ENCODE results near the gene TUBA1B. TPM values are rescaled to one million over a fixed set of nuclear protein-coding genes. Genes with fewer than 3 reads are reported as not detected.

The TUBA1B gene
- total and polyA plus RNA-seq, 2 of the 13 experiments (the other 11 are each of a cell fraction or from before 2014, with no cell fraction given) = 1,275 to 1,353 TPM

GRCh38 chr12:49130151-49131050 lies 794 bp downstream of the TUBA1B start (continued):
- TF ChIP-seq ZBTB25 (CRISPR knock-in tag; IDR thresholded peaks at IDR 0.05) = no peak; the same call in 1 of the 2 replicates
- TF ChIP-seq ZNF205 (CRISPR knock-in tag; IDR thresholded peaks at IDR 0.05) = peak; percentile 18; the same call in 1 of the 2 replicates
- 0 out of 2 replicates have a peak, but pooled peaks have one; percentile 52 for TF ChIP-seq CBFB (CRISPR knock-in tag; IDR thresholded peaks at IDR 0.05)
- peak; percentile 8; the same call in 1 of the 2 replicates for TF ChIP-seq MLXIP (CRISPR knock-in tag; IDR thresholded peaks at IDR 0.05; ENCODE audit: borderline replicate concordance)
- TF ChIP-seq ARNTL (CRISPR knock-in tag; IDR thresholded peaks at IDR 0.05) = peak; percentile 28; the same call in 1 of the 2 replicates
- peak; percentile 15; the same call in 1 of the 2 replicates for TF ChIP-seq UBTF (CRISPR knock-in tag; IDR thresholded peaks at IDR 0.05)
- peak; percentile 55 for TF ChIP-seq HDAC2 (CRISPR knock-in tag; IDR thresholded peaks at IDR 0.05)
- peak; percentile 62; the same call in 1 of the 2 replicates for TF ChIP-seq THAP8 (CRISPR knock-in tag; IDR thresholded peaks at IDR 0.05; ENCODE audit: borderline replicate concordance)
- TF ChIP-seq BRCA1 (CRISPR knock-in tag; IDR thresholded peaks at IDR 0.05) = 0 out of 2 replicates have a peak, but pooled peaks have one; percentile 35
- TF ChIP-seq DRAP1 (CRISPR knock-in tag; IDR thresholded peaks at IDR 0.05) = peak; percentile 19; the same call in 1 of the 2 replicates
- TF ChIP-seq ZNF138 (CRISPR knock-in tag; IDR thresholded peaks at IDR 0.05; ENCODE audit: low read depth) = no peak; the same call in 1 of the 2 replicates
- peak; percentile 95 for TF ChIP-seq E2F5 (CRISPR knock-in tag; conservative IDR thresholded peaks at IDR 0.05)
- 0 out of 2 replicates have a peak, but pooled peaks have one; percentile 78 for TF ChIP-seq ZNF83 (CRISPR knock-in tag; IDR thresholded peaks at IDR 0.05; ENCODE audit: borderline replicate concordance)
- TF ChIP-seq ZNF879 (CRISPR knock-in tag; IDR thresholded peaks at IDR 0.05) = 0 out of 2 replicates have a peak, but pooled peaks have one; percentile 92
- TF ChIP-seq NFIC (IDR thresholded peaks at IDR 0.05; ENCODE audit: low read length) = 0 out of 2 replicates have a peak, but pooled peaks have one; percentile 3
- TF ChIP-seq ZNF841 (CRISPR knock-in tag; IDR thresholded peaks at IDR 0.05; ENCODE audit: borderline replicate concordance) = peak; percentile 92; the same call in 1 of the 2 replicates
- TF ChIP-seq JUND (CRISPR knock-in tag; IDR thresholded peaks at IDR 0.05) = peak; percentile 68; the same call in 1 of the 2 replicates
- TF ChIP-seq ZKSCAN8 (CRISPR knock-in tag; IDR thresholded peaks at IDR 0.05; ENCODE audit: borderline replicate concordance) = peak; percentile 17; the same call in 1 of the 2 replicates
- TF ChIP-seq MATR3 (CRISPR knock-in tag; IDR thresholded peaks at IDR 0.05) = no peak
